ENCODE measurements around the gene KIAA1191. TPM values are rescaled to one million over a fixed set of nuclear protein-coding genes. Genes with fewer than 3 reads are reported as not detected.

The KIAA1191 gene
- total RNA-seq, 2 donors from 2014 or later, result 135 to 172 TPM

- H3K4me3 Mint-ChIP-seq, result no peak overlapping the region
- Histone ChIP-seq H3K9me3 (ENCODE audit: control insufficient read depth, low read length) (no peaks in the 10 kb centered on the region), H3K36me3 (ENCODE audit: control insufficient read depth, insufficient read depth, low read length) (peaks cover 12% of the 10 kb centered on the region), H3K4me1 (ENCODE audit: control insufficient read depth, insufficient read depth, low read length) (peaks cover 2% of the 10 kb centered on the region), H3K27me3 (ENCODE audit: control insufficient read depth, insufficient read depth, low read length, poor library complexity, severe bottlenecking) (peaks cover 26% of the 10 kb centered on the region), H3K9ac (ENCODE audit: extremely low read depth, low read length, poor library complexity, severe bottlenecking) (no peak overlapping the region), H3K27ac (ENCODE audit: low read depth, low read length) (no peak overlapping the region), H3K4me3 (ENCODE audit: low read length) (no peak overlapping the region)
- peaks cover 36% of the 10 kb centered on the region for H3K27me3 Mint-ChIP-seq (ENCODE audit: insufficient read depth)
- H3K36me3 Mint-ChIP-seq (ENCODE audit: low read depth), result peaks cover 18% of the 10 kb centered on the region
- no peak for TF ChIP-seq CTCF (conservative IDR thresholded peaks at IDR 0.05)
- H3K4me1 Mint-ChIP-seq, result no peaks in the 10 kb centered on the region
- WGBS, 2 experiments (ENCODE audit: insufficient coverage in 1 of 2, insufficient read length in 1 of 2), result 93 to 97% methylated on average over 3 to 12 of the region's 13 CpGs
- no peak overlapping the region for H3K27ac Mint-ChIP-seq
- DNase-seq, result no peak
- H3K9me3 Mint-ChIP-seq, result no peaks in the 10 kb centered on the region
Measured at GRCh38 chr5:176368726-176369125, 7.2 kb upstream of the KIAA1191 start.

- no peak for TF ChIP-seq CTCF (conservative IDR thresholded peaks at IDR 0.05)
- no peaks in the 10 kb centered on the region for H3K9me3 Mint-ChIP-seq
- H3K4me3 ChIP-seq (ENCODE audit: low read length), result peak overlapping the region; percentile 83
- peaks cover 17% of the 10 kb centered on the region for H3K36me3 Mint-ChIP-seq (ENCODE audit: low read depth)
- peak overlapping the region; percentile 53 for H3K4me3 Mint-ChIP-seq
- peak; percentile 83 for DNase-seq
- peaks cover 43% of the 10 kb centered on the region for H3K27me3 ChIP-seq (ENCODE audit: control insufficient read depth, insufficient read depth, low read length, poor library complexity, severe bottlenecking)
- H3K4me1 Mint-ChIP-seq, result peaks cover 3% of the 10 kb centered on the region
- H3K9ac ChIP-seq (ENCODE audit: extremely low read depth, low read length, poor library complexity, severe bottlenecking), result peak overlapping the region; percentile 8
- WGBS, 2 experiments (ENCODE audit: insufficient coverage in 1 of 2, insufficient read length in 1 of 2), result 40% methylated on average over 31 to 38 of the region's 38 CpGs
- no peaks in the 10 kb centered on the region for H3K9me3 ChIP-seq (ENCODE audit: control insufficient read depth, low read length)
- peaks cover 2% of the 10 kb centered on the region for H3K4me1 ChIP-seq (ENCODE audit: control insufficient read depth, insufficient read depth, low read length)
- peaks cover 57% of the 10 kb centered on the region for H3K27me3 Mint-ChIP-seq (ENCODE audit: insufficient read depth)
- H3K27ac ChIP-seq (ENCODE audit: low read depth, low read length), result no peak overlapping the region
- H3K36me3 ChIP-seq (ENCODE audit: control insufficient read depth, insufficient read depth, low read length), result peaks cover 12% of the 10 kb centered on the region
- no peak overlapping the region for H3K27ac Mint-ChIP-seq
Measured at GRCh38 chr5:176366232-176366894, 4.8 kb upstream of the KIAA1191 start.

- peaks cover 43% of the 10 kb centered on the region for H3K27me3 ChIP-seq (ENCODE audit: control insufficient read depth, insufficient read depth, low read length, poor library complexity, severe bottlenecking)
- Mint-ChIP-seq H3K9me3 (no peaks in the 10 kb centered on the region), H3K36me3 (ENCODE audit: low read depth) (peaks cover 13% of the 10 kb centered on the region), H3K4me1 (peaks cover 3% of the 10 kb centered on the region), H3K4me3 (peak within 1 kb of the TSS; percentile 53), H3K27ac (no peak within 1 kb of the TSS), H3K27me3 (ENCODE audit: insufficient read depth) (peaks cover 57% of the 10 kb centered on the region)
- TF ChIP-seq CTCF (conservative IDR thresholded peaks at IDR 0.05), result no peak
- H3K4me3 ChIP-seq (ENCODE audit: low read length), result peak within 1 kb of the TSS; percentile 83
- H3K27ac ChIP-seq (ENCODE audit: low read depth, low read length), result no peak within 1 kb of the TSS
- H3K36me3 ChIP-seq (ENCODE audit: control insufficient read depth, insufficient read depth, low read length), result peaks cover 8% of the 10 kb centered on the region
- DNase-seq, result peak; percentile 79
- peak within 1 kb of the TSS; percentile 8 for H3K9ac ChIP-seq (ENCODE audit: extremely low read depth, low read length, poor library complexity, severe bottlenecking)
- 1 to 2% methylated on average over 37 to 108 of the region's 108 CpGs for WGBS, 2 experiments (ENCODE audit: insufficient coverage in 1 of 2, insufficient read length in 1 of 2)
- peaks cover 2% of the 10 kb centered on the region for H3K4me1 ChIP-seq (ENCODE audit: control insufficient read depth, insufficient read depth, low read length)
- no peaks in the 10 kb centered on the region for H3K9me3 ChIP-seq (ENCODE audit: control insufficient read depth, low read length)
Measured at GRCh38 chr5:176365351-176366231, 4.0 kb upstream of the KIAA1191 start, which contains the start of gene ARL10. Gene ARL10, plus strand, starts transcription at chr5:176365487. Its CDS starts 77 bp downstream, at chr5:176365564.

Data from endodermal cell (in vitro differentiated cells).